Right ventricle myocardium superior (tissue), 1 donor: Measurements from ENCODE around the gene MT1HL1. TPM values are rescaled to one million over a fixed set of nuclear protein-coding genes. Genes with fewer than 3 reads are reported as not detected.
A peak's percentile ranks its signal among the peaks of the same experiment; 100 is the strongest.
"Not testable (repeated sequence)": the region's sequence is repeated elsewhere in the genome, so short reads cannot be mapped to it uniquely, and the experiment has no call there.

Experiments used
- ATAC-seq: fragments of 200-7000 bp; cut with Tn5 transposase; one replicate; pipeline ENCODE4 v1.9.1; 2020; ENCODE audit warnings: mild to moderate bottlenecking; ENCODE audit not compliant: poor library complexity
- DNase-seq: peaks from one replicate; pipeline ENCODE4 v3.0.0-alpha.2; 2020
- intact Hi-C: fragments of 100-400 bp; cut with DNase I; formaldehyde crosslinking; loops from one replicate; pipeline ENCODE4 v1.11.2; 2022
- total RNA-seq: library from RNA; stranded (reverse); fragmentation: NEBNext Ultra II Directional; extraction: Animal tissue kit (Norgen Biotek cat#: 25700); gene quantifications from one replicate; pipeline ENCODE4 v1.2.1, GENCODE V29; 2021
- donor health status: DM: no; HTN: yes; CAD: no; lungs with severe emphysema.

MT1HL1 gene
- total RNA-seq, 1 donor from 2014 or later = not detected

DNA sequence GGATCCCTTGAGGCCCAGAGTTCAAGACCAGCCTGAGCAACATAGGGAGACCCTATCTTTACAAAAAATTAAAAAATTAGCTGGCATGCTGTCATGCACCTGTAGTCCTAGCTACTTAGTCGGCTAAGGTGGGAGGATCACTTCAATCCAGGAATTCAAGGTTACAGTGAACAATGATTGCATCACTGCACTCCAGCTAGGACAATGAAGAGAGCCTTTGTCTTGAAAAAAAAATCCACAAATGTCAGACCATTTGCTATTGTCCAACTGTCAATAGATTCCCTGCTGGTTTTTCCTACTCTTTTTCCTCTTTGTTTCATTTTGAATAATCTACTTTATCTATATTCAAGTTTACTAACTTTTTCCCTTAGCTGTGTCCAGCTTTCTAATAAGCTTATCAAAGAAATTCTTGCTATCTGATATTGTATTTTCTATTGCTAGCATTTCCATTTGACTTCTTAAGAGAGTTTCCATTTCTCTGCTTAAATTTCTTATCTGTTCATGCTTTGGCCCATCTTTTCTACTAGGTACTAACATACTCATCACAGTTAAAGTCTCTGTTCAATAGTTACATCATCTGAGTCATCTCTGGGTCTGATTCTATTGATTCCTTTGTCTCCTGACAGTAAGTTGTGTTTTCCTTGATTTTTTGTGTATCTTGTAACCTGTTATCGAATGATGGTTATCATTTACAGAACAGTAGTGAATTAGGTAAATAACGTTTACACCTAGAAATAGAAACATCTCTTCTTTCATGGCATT lies 14.8 kb downstream of the MT1HL1 start:
- intact Hi-C loops = no loop called here
- ATAC-seq (no peak), DNase-seq (no peak)

DNA sequence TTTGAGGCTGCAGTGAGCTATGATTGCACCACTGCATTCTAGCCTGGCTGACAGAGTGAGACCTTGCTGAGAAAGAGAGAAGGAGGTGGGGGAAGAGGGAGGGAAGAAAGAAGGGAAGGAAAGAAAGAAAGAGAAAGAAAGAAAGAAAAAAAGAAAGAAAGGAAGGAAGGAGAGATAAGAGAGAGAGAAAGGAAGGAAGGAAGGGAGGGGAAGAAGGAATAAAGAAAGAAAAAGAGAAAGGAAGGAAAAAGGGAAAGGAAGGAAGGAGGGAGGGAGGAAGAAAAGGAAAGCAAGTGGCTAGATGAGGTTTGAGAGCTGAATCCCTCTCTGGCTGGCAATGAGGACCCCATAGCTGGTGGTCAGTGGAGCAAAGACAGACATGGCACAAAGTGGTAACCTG lies 20.4 kb downstream of the MT1HL1 start:
- intact Hi-C loops = loop anchor here (5.0 kb wide), 1 partner anchor 92 kb away; no protein-coding TSS in a partner anchor
- no peak for DNase-seq
- no peak for ATAC-seq

DNA sequence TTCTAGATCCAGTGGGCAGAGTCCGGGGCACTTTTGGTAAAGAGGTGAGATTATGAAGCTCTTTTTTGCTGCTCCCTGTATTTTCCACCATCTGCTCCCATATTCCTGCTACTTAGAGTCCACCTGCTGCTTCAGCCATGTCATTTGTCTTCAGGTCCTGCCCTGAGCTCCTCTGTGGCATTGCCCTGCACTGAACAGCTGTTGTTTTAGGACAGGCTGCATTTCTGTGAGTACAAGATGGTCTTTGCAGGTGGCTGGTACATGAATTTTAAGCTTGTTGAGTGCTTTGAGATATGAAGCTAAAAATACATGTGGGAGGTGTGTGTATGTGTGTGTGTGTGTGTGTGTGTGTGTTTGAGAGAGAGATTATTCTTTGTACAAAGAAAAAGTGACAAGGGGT lies 21.9 kb downstream of the MT1HL1 start:
- intact Hi-C loops = loop anchor here (5.0 kb wide), 1 partner anchor 90 kb away; no protein-coding TSS in a partner anchor
- ATAC-seq (peak; percentile 82), DNase-seq (no peak)

DNA sequence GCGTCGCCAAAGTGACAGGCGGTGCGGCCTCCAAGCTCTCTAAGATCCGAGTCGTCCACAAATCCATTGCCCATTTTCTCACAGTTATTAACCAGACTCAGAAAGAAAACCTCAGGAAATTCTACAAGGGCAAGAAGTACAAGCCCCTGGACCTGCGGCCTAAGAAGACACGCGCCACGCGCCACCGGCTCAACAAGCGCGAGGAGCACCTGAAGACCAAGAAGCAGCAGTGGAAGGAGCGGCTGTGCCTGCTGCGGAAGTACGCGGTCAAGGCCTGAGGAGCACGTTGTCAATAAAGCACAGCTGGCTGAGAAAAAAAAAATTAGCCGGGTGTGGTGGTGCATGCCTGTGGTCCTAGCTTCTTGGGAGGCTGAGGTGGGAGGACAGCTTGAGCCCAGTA lies 22.8 kb downstream of the MT1HL1 start:
- intact Hi-C loops = loop anchor here (5.0 kb wide), 1 partner anchor 89 kb away; no protein-coding TSS in a partner anchor
- not testable (repeated sequence) for DNase-seq, ATAC-seq

DNA sequence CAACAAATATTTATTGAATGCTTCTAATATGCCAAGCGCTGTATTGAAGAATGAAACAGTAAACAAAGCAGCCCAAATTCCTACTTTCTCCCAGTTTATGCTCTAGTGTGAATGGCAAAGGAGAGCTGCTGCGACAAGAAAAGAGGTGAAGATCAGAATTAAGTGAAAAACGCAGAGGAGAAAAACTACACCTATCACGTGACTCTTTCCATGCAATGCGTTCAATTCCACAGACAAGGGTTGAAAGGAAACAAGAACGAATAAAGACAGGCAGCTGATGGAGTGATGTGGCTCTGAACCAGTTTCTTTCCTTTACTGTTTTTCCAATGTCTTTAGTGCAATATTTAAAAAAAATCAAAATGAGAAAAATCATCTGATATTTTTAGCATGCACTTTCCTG lies 23.6 kb downstream of the MT1HL1 start:
- intact Hi-C loops = loop anchor here (5.0 kb wide), 1 partner anchor 88 kb away; no protein-coding TSS in a partner anchor
- no peak for ATAC-seq

DNA sequence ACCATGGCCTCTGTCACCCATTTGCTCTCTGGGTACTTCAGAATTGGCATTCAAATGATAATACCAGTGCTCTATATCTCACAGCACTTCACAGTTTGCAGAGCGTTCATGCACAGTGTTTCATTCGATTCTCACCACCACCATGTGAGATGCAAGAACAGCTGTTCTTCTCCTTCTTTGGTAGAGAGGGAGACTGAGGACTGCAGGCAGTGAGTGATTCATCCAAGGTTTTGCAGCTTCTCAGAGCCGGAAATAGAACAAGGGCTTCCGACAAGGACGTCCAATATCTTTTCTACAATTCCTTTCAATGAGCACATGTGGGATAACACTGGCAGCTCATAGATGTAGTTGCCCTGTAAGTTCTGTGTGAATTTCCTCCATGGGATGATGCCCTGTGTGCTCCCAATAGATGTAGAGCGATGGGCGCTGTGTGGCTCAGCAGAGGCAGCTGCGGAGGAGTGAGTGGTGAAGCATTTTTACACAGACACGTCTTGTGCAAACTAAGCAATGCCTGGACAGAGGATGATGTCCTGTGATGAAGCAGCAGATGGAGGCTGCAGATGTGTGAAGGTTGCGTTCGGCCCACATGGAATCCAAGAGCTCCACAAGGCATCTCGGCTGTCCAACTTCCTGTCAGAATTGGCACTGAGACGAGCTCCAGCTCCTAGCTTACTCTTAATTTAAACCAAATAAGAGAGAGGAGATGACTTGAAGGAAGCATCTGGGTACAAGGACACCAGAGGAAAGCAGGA lies 24.9 kb downstream of the MT1HL1 start:
- no peak for DNase-seq
- peak; percentile 20 for ATAC-seq
- intact Hi-C loops = no loop called here

More for the DNA sequence above, 23.6 kb downstream of the MT1HL1 start:
- DNase-seq = no peak

DNA sequence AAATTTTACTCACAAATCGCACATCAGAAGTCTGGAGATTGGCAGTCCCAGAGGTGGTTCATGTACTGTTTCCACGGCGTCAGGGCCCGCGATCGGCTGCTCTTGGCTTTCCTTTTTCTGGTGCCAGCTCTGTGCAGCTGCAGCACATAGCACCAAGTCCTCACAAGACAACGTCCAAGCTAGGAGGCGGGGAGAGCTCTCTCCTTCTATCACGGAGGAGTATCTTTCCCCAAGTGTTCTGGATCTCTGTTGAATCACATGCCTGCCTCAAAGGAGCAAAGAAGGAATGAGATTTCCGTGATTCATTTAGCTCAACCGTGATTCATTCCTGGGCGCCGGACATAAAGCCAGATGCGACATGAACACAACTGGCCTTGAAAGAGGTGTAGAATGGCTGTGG lies 25.5 kb downstream of the MT1HL1 start:
- intact Hi-C loops = no loop called here
- ATAC-seq (peak; percentile 49), DNase-seq (no peak)

DNA sequence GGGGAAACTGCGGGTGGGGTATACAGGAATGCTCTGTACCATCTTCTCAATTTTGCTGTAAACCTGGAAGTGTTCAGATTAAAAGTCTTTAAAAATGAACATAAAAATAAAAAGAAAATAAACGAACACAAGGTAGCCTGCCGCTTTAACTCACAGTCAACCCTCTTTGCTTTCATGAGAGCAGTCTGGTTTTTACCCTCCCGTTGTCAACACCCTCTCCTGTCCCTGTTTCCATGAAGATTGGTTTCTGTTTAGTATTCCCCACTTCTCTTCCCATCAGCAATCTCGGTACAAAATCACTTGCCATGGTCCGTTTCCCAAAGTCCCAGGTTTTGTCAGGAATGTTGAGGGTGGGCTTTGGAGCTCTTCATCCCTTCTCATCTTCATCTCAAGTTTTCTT lies 28.8 kb downstream of the MT1HL1 start:
- intact Hi-C loops = no loop called here
- no peak for DNase-seq
- ATAC-seq = peak; percentile 33

DNA sequence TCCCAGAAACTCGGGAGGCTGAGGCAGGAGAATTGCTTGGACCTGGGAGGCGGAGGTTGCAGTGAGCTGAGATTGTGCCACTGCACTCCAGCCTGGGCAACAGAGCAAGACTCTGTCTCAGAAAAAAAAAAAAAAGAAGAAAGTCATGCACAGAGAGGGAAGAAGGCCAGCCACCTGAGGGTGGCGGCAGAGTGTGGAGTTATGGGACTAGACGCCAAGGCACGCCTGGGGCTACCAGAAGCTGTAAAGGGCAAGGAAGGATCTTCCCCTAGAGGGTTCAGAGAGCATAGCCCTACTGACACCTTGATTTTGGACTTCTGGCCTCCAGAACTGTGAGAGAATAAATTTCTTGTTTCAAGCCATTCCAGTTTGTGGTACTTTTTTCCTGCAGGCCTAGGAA lies 30.2 kb downstream of the MT1HL1 start:
- DNase-seq, intact Hi-C loops, ATAC-seq: not testable (repeated sequence)

DNA sequence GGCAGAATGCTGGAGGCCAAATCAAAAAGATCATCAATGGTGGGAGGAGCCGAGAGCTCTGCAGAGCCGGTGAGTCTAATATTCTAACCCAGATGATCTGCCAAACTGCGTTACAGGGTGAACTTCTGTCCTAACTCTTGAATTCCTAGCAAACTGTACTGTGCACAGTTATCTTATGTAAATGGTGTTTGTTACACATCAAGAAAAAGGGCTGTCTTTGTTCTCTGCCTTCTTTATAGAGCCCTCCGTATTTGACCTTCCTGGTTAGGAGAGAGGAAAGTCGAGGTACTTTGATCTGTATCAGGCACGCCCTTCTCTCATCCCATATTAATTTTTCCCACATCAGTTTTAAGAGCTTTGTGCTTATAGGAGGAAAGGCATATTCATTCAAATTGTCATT lies 37.6 kb downstream of the MT1HL1 start:
- DNase-seq (no peak), ATAC-seq (no peak)
- intact Hi-C loops = no loop called here

DNA sequence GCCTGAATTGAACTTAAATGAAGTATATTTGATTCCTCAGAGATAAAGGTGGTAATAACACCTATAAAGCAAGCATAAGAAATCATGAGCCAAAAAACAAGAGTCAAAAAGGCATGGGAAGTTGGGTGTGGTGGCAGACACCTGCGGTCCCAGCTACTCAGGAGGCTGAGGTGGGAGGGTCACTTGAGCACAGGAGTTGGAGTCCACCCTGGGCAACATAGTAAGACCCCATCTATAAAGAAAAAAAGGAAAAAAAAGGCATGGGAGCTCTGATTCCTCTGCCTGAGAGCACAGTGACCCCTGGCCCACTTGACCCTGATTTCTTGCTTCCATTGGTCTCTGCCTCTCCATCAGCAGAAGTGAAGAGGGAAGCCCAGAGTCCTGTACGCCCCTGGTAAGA lies 40.3 kb downstream of the MT1HL1 start:
- DNase-seq (no peak), ATAC-seq (no peak)
- intact Hi-C loops = no loop called here

DNA sequence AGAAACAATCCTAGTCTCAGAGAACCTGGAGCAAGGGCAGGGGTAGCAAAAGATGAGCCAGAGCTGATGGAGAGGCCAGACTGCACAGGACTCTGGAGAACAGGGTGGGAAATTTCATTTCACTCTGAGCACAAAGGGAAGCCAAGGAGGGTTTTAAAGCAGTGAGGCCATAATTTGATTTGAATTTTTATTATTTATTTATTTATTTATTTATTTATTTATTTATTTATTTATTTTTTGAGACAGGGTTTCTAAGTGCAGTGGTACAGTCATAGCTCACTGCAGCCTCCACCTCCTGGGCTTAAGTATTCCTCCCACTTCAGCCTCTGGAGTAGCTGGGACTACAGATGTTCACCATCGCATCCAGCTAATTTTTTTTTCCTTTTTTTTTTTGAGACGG lies 45.1 kb downstream of the MT1HL1 start:
- ATAC-seq = no peak
- no peak for DNase-seq
- intact Hi-C loops = no loop called here

DNA sequence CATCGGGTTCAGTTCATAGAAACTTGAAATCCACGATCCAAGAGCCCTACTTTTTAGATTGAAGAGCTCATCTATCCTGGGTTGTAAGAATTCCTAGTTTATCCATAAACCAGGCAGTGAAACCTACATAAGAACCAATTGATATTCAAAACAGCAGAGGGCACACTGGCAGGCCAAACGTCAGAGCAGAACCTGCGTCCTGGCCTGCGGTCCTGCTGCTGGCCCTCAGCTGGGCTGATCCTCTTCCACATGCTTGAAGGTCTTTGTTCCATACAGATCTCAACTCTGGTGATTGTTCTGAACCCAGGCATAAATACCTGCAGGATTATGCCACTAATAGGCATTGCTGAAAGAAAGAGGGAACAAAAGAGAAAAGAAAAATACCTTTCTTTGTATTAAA lies 47.0 kb downstream of the MT1HL1 start:
- DNase-seq (no peak), ATAC-seq (peak; percentile 65)
- intact Hi-C loops = no loop called here

Other genes starting within 250 kb of the MT1HL1 start
- 47.2 TPM for gene MTR, start 209.1 kb downstream of the MT1HL1 start, total RNA-seq
- gene RYR2, start 37.7 kb upstream of the MT1HL1 start, total RNA-seq = 744 TPM